Transverse colon (tissue), 4 donors: ENCODE measurements around the gene HAGHL.

Source experiments
- CTCF ChIP-seq, 5 experiments: fragments of 200-600 bp in 3 of 5; fragments of 450-650 bp in 2 of 5; sonication (generic) in 3 of 5; IDR thresholded peaks; 1 replicate in 2 of 5; 2 replicates in 3 of 5; pipeline ENCODE4 v1.5.1; 2016 to 2017; ENCODE audit warnings: antibody characterized with exemption in 5 of 5, inconsistent platforms in 3 of 5, mild to moderate bottlenecking in 2 of 5, moderate library complexity in 1 of 5
- EP300 ChIP-seq: sonication (generic); formaldehyde crosslinking; IDR thresholded peaks from one replicate; pipeline ENCODE4 v1.6.1; 2017; ENCODE audit warnings: antibody characterized with exemption, low read depth
- POLR2A ChIP-seq: fragments of 450-650 bp; IDR thresholded peaks from one replicate; pipeline ENCODE4 v1.6.1; 2016; ENCODE audit warnings: antibody characterized with exemption, mild to moderate bottlenecking, moderate library complexity
- POLR2AphosphoS5 ChIP-seq, 3 donors: sonication (generic); formaldehyde crosslinking; IDR thresholded peaks; one replicate each; pipeline ENCODE4 v1.6.1; 2016; ENCODE audit warnings: antibody characterized with exemption in 3 of 3

- TF ChIP-seq POLR2AphosphoS5 (IDR thresholded peaks at IDR 0.05): no peak
- no peak for TF ChIP-seq CTCF (IDR thresholded peaks at IDR 0.05)
- no peak for TF ChIP-seq POLR2A
- TF ChIP-seq EP300: no peak
These were observed 39.4 kb upstream of the HAGHL start for GRCh38 chr16:687499-687898.
